ENCODE measurements around the gene C1orf198. TPM values are rescaled to one million over a fixed set of nuclear protein-coding genes. Genes with fewer than 3 reads are reported as not detected.

Gene C1orf198
- total and polyA plus RNA-seq, 2 of the 4 experiments (the other 2 are of a cell fraction): 67.4 to 76.2 TPM

GRCh38 chr1:230906226-230906625 is 37.9 kb upstream of the C1orf198 start:
- H2BK120ac ChIP-seq (ENCODE audit: low read depth, low read length): peak overlapping the region; percentile 8; the same call in 1 of the 2 replicates
- no peak overlapping the region for H3K9ac ChIP-seq (ENCODE audit: low read depth, low read length)
- H3K23ac ChIP-seq (ENCODE audit: low read depth, low read length): no peak overlapping the region
- peak overlapping the region; percentile 77; the same call in 2 of the 3 replicates for H2BK15ac ChIP-seq (ENCODE audit: low read depth, low read length)
- H2AFZ ChIP-seq (replicated peaks; ENCODE audit: low read length, poor library complexity): no peak overlapping the region
- in situ Hi-C loops (cut with MboI; ENCODE audit: low sequenced_read_pairs) (loop anchor here (5.0 kb wide), 1 partner anchor 104 kb away; no protein-coding TSS in a partner anchor), dilution Hi-C loops (cut with HindIII; ENCODE audit: low sequenced_read_pairs, unreplicated experiment) (no loop called here), intact Hi-C loops (cut with micrococcal nuclease) (loop anchor here (5.0 kb wide), 1 partner anchor 264 kb away; the partner anchor contains the start of gene COG2)
- peaks cover 6% of the 10 kb centered on the region for H3K4me1 ChIP-seq (ENCODE audit: control insufficient read depth, insufficient read depth, low read length)
- ATAC-seq (ENCODE audit: low read depth) (no peak), DNase-seq (no peak)
- no peaks in the 10 kb centered on the region for H3K79me1 ChIP-seq (ENCODE audit: low read depth in 1 of 2, low read length in 2 of 2)
- no TSS peak for BruUV-seq (replicated peaks)
- TF ChIP-seq USF2 (IDR thresholded peaks at IDR 0.05; ENCODE audit: low read depth, low read length) (no peak), RAD21 (IDR thresholded peaks at IDR 0.05; ENCODE audit: low read length) (no peak), CEBPB (IDR thresholded peaks at IDR 0.05; ENCODE audit: low read depth, low read length) (no peak), MXI1 (IDR thresholded peaks at IDR 0.05; ENCODE audit: borderline replicate concordance, low read depth, low read length) (no peak), MAZ (IDR thresholded peaks at IDR 0.05; ENCODE audit: borderline replicate concordance, low read depth, low read length) (no peak), SMC3 (IDR thresholded peaks at IDR 0.05; ENCODE audit: low read depth, low read length) (no peak), BHLHE40 (IDR thresholded peaks at IDR 0.05; ENCODE audit: low read depth, low read length) (no peak), RCOR1 (IDR thresholded peaks at IDR 0.05; ENCODE audit: insufficient replicate concordance, low read length) (no peak), NFE2L2 (IDR thresholded peaks at IDR 0.05; ENCODE audit: low read depth, low read length) (no peak), ELK1 (IDR thresholded peaks at IDR 0.05; ENCODE audit: borderline replicate concordance, low read depth, low read length) (no peak), FOS (IDR thresholded peaks at IDR 0.05; ENCODE audit: low read depth, low read length) (no peak), MAFK (IDR thresholded peaks at IDR 0.05; ENCODE audit: low read depth, low read length) (no peak), CHD1 (IDR thresholded peaks at IDR 0.05; ENCODE audit: low read depth, low read length) (no peak), CTCF (conservative IDR thresholded peaks at IDR 0.05; ENCODE audit: low read depth, low read length) (no peak), POLR2A (IDR thresholded peaks at IDR 0.05; ENCODE audit: low read depth, low read length) (no peak), RFX5 (IDR thresholded peaks at IDR 0.05; ENCODE audit: low read depth, low read length) (no peak)
- no peaks in the 10 kb centered on the region; the same call in 1 of the 2 replicates for H3K9me1 ChIP-seq (ENCODE audit: insufficient read depth, low read length)
- H2AK5ac ChIP-seq (ENCODE audit: low read depth, low read length): peak overlapping the region; percentile 20; the same call in 1 of the 2 replicates
- H4K20me1 ChIP-seq (ENCODE audit: insufficient read depth, low read length): no peaks in the 10 kb centered on the region
- ChIA-PET CTCF (no interaction called here), POLR2A (ENCODE audit: unreplicated experiment) (no interaction called here)
- H3K14ac ChIP-seq (replicated peaks; ENCODE audit: low read depth, low read length): no peak overlapping the region; the same call in 1 of the 2 replicates
- peak overlapping the region; percentile 5; the same call in 1 of the 2 replicates for H3K4ac ChIP-seq (ENCODE audit: low read depth, low read length)
- no peak overlapping the region for H3K27ac ChIP-seq (ENCODE audit: insufficient read depth, low read length)
- H4K91ac ChIP-seq (ENCODE audit: insufficient read depth, low read depth, low read length): peak overlapping the region; percentile 8; the same call in 1 of the 2 replicates
- peak overlapping the region; percentile 26; the same call in 1 of the 2 replicates for H4K5ac ChIP-seq (ENCODE audit: low read depth, low read length)
- no peaks in the 10 kb centered on the region for H3K9me3 ChIP-seq (ENCODE audit: control insufficient read depth, insufficient read depth, low read length)
- H2BK5ac ChIP-seq (ENCODE audit: low read depth, low read length, poor library complexity, severe bottlenecking): peak overlapping the region; percentile 12
- H3K4me3 ChIP-seq (ENCODE audit: insufficient read depth, low read depth, low read length): no peak overlapping the region
- no peak overlapping the region for H3K56ac ChIP-seq (ENCODE audit: extremely low read depth, insufficient read depth, low read length)
- H3K18ac ChIP-seq (ENCODE audit: low read depth, low read length): no peak overlapping the region
- no CpG with 5 or more reads among the region's 2 CpGs for WGBS, 2 experiments (ENCODE audit: extremely low coverage in 2 of 2, insufficient read length in 1 of 2)
- peak overlapping the region in 1 of 2 experiments; percentile 10; a peak in 3 of 4 replicates for H4K8ac ChIP-seq (ENCODE audit: low read depth in 2 of 2, low read length in 2 of 2)
- no peak overlapping the region for H3K4me2 ChIP-seq (ENCODE audit: low read depth, low read length)
- no peak overlapping the region for H2AK9ac ChIP-seq (replicated peaks; ENCODE audit: low read depth, low read length, poor library complexity)
- no peaks in the 10 kb centered on the region; the same call in 1 of the 2 replicates for H3K36me3 ChIP-seq (ENCODE audit: control insufficient read depth, insufficient read depth, low read length)
- H2BK20ac ChIP-seq (ENCODE audit: low read depth, low read length): no peak overlapping the region
- no peaks in the 10 kb centered on the region for H3K27me3 ChIP-seq (ENCODE audit: control insufficient read depth, insufficient read depth, low read length)

Data from IMR-90 (cell line).